Anterior cingulate cortex (tissue), 58 donors: Measurements from ENCODE around the gene SGPP2.

Source experiments
- DNase-seq, 58 donors: peaks; one replicate each; lab custom pipeline; 2025; lab: John Stamatoyannopoulos, UW

SGPP2 gene

DNA sequence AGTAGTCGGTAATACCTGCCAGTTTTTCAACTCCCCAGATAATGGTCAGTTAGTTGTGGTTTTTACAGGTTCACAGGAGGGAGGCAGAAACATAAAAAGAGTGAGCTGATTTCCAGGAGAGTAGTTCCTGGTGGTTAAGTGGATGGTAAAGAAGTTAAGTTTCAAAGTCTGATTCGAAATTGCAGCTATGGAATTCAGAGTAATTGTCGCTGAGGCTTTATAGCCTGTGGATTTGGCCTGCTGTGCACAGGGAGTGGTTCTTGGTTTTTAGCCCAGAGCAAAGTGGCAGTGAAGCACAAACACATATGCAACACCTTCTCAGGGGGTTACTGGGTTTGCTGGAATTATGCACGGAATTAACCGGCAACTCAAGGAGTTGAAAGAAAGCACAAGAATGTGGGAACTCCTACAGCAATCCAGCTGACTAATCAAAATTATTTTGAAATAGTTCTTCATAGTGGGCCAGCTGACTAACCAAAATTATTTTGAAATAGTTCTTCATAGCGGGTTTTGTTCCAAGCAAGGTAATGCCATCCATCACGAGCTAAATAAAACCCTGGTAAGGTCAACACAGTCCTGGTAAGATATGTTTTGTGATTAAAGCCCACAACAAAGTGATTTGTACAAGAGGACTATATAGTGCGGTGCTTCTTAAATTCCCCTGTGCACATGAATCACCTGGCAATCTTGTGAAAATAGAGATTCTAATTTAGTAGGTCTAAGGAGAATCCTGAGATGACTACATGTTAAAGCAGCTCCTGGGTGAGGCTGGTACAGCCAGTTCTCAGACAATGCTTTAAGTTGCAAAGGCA lies 94.4 kb downstream of the SGPP2 start:
- no peak for DNase-seq

DNA sequence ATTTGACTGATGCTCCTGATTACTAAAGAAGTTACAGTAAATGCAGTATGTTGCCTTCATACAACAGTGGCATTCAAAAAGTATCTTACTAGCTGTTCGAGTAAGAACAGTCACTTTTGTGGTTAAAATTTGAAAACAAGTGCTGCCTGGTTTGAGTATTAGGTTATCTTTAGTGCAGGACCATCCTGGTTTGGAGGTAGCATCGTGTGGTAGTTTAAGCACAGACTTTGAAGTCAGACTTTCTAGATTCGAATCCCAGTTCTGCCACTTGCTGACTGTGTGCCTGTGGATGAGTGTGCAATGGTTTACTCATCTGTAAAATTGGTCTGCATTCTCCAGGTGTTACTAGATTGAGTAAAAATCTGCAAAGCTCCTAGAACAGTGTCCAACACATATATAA lies 96.8 kb downstream of the SGPP2 start:
- DNase-seq, result no peak

- DNase-seq, result no peak
Measured at GRCh38 chr2:222522082-222522481, 97.7 kb downstream of the SGPP2 start.

DNA sequence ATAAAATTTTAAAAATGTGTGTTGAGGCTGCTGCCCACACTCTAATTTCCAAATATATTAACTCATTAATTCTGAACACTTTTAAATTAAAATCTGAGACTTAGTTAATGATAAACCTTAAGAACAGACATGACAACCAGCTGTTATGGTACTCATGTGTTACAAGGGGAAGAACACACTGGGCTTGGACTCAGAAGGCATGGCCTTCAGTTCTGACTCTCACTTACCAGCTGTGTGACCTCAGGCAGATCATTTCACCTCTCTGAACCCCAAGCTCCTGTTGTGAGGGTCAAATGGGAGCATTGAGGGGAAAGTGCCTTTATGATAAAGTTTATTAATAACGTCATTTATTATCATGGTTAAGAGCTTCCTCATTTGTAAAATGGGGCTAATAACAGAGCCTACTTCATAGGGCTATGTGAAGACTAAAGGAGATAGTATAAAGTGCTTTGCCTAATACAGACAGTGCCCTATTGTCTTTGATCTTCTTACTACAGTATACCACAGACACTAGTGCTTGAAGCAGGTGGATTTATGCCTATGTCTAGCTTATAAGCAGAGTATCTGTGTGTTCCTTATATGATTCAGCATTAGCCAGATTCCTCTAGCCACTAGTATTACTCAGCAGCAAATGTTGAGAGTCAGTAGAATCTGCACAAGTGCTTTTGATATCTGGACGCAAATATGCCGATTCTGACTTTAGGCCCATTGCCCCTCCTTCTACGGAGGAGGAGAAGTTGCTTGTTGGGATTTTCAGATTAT lies 99.6 kb downstream of the SGPP2 start:
- no peak for DNase-seq

DNA sequence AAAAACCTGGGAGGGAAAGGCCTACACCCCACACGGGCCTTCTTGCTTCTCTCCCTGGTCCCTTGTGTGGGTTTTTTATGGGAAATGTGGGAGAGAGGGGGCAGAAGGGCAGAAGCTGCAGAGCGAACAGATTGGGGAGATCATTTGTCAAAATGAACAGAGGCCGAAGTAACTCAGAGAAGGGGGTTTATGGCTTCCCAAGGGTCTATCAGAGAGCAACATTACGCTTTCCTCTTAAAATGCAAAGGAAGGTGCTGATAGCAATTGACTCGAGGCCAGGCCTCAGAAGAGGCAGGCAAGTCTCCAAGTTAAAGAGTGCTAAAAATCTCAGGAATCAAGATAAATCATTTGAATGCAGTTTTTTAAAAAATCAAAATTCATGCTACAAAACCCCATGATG lies 101.5 kb downstream of the SGPP2 start:
- no peak for DNase-seq

- no peak for DNase-seq
Measured at GRCh38 chr2:222526480-222527277, 102.3 kb downstream of the SGPP2 start.

DNA sequence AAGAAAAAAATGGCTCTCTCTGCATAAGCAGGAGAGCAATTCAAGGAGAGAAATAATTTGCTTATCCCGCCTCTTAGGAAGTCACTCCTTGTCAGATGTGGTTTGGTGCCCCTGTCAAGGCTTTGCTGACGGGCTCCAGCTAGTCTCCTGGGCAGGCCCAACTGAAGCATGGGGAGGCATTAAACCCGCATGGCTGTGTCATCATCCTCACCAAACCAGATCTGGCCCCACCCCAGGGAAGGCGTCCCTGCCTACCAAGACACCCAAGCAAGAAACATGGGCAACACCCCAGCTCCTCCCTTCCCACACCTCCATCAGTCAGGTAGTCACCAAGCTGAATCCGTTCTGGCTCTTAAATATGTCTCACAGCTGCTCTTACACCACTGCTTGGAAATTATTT lies 108.0 kb downstream of the SGPP2 start:
- DNase-seq, result no peak

DNA sequence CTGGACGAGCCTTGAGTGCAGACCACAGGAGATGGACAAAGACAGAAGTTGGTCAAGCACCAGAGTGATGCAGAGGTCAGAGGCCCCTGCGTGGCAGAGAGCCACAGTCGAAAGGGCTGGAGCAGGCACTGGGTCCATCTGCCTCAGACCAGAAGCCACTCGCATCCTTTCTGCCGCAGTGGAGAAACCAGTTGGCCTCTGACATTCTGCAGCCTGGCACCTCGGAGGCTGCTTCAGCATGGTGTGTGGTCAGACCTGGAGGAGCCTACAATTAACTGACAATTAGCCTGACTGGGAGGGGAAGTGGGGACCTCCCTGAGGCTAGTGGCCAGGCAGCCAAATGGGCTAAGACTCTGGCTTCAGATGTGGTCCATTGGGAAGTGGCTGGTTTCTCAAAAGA lies 111.1 kb downstream of the SGPP2 start:
- no peak for DNase-seq

DNA sequence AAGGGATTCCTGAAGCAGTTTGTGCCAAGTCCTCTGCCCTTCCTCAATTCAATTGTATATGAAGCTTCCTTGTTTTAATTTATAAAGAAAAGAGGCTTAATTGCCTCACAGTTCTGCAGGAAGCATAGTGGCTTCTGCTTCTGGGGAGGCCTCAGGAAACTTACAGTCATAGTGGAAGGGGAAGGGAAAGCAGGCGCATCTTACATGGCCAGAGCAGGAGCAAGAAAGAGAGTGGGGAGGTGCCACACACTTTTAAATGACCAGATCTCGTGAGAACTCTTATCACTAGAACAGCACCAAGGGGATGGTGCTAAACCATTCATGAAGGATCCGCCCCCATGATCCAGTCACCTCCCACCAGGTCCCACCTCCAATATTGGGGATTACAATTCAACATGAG lies 114.2 kb downstream of the SGPP2 start:
- DNase-seq, result no peak

- no peak for DNase-seq
Measured at GRCh38 chr2:222544661-222545060, 120.3 kb downstream of the SGPP2 start.

- no peak for DNase-seq
Measured at GRCh38 chr2:222545823-222546795, 121.8 kb downstream of the SGPP2 start.

DNA sequence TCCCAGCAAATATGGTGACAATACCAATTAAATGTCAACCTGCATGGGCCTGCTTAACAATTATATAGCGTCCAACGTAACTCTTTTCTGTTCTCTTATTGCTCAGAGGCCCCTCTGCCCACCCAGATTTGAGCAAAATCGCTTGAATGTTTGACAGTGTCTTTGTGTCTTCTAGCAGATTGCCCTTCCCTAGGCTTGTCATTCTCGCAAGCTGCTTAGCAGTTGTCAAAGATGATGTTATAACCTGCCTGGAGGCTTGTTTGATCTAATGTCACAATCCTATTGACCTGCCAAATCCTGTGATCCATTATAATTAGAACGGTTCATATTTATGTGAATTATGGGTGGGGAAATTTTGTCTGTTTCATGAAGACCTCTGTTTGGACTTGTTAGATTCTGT lies 122.7 kb downstream of the SGPP2 start:
- DNase-seq, result no peak

- DNase-seq, result peak in 4 of 58 donors; percentile 8 to 15 (median 10)
Measured at GRCh38 chr2:222548992-222549391, 124.6 kb downstream of the SGPP2 start.

GRCh38 chr2:222554517-222554916 lies 130.2 kb downstream of the SGPP2 start:
- DNase-seq, result no peak

DNA sequence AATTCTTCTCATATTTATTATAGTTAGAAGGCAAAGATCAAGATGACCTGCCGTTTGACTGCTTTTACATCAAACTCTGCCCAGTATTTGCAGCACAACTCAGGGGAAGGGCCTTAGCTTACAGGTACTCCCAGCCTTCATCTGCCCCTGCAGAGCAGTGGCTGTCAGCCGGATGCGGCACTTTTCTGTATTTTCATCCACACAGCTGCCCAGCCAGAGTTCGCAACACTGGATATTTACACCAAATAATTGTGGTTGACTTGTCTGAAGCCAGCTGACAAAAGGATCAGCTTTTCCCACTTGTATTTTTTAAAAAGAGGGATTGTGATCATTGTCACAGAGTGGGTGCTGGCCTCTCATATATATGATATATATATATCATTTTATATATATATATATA lies 136.8 kb downstream of the SGPP2 start:
- no peak for DNase-seq

DNA sequence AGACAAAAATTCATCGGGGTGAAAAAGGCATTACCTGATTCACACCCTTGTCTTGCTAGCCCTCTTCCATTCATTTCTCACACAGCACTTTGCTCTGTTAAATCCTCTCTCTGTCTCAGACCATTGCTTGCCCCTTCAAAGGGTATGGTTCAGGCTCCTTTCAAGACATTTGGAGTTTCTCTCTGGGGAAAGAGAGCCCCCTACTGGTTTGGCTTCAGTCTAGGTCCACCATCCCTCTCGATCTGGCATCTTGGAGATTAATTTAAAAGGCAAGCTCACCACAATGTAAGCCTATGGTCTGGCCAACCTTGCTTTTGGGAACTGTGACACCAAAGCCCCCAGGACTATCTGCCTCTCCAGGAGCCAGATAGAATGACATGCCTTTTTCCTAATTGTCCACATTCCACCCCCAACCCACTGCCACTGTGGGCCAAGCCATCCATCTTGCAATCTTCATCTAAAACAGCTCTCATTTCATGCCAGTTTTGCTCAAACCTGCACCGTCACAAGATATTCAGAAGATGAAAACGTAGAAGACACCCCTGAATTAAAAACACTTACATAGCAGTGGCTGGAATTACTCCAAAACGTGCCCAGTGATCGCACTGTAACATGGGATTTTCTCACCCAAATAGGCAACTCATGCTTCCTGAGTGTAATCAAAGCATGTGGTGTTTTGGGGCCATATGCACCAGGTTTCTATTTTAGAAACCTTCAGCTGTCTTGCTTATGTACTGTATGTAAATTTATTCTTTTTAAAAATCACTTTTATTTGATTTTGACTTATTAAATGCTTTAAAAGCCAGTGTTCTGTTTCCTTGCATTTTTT lies 137.7 kb downstream of the SGPP2 start:
- peak in 8 of 58 donors; percentile 5 to 53 (median 16) for DNase-seq

GRCh38 chr2:222563106-222563718 lies 138.9 kb downstream of the SGPP2 start:
- peak in 4 of 58 donors; percentile 8 to 20 (median 13) for DNase-seq

- peak in 2 of 58 donors; percentile 12 to 14 for DNase-seq
Measured at GRCh38 chr2:222563936-222564335, 139.6 kb downstream of the SGPP2 start.
